Measurements from ENCODE around the gene ASCC3.

ASCC3 gene

GRCh38 chr6:100808638-100809275 lies 72.4 kb downstream of the ASCC3 start:
- no peak for DNase-seq (ENCODE audit: extremely low read depth, low read depth)
- TF ChIP-seq, protein P1, sequence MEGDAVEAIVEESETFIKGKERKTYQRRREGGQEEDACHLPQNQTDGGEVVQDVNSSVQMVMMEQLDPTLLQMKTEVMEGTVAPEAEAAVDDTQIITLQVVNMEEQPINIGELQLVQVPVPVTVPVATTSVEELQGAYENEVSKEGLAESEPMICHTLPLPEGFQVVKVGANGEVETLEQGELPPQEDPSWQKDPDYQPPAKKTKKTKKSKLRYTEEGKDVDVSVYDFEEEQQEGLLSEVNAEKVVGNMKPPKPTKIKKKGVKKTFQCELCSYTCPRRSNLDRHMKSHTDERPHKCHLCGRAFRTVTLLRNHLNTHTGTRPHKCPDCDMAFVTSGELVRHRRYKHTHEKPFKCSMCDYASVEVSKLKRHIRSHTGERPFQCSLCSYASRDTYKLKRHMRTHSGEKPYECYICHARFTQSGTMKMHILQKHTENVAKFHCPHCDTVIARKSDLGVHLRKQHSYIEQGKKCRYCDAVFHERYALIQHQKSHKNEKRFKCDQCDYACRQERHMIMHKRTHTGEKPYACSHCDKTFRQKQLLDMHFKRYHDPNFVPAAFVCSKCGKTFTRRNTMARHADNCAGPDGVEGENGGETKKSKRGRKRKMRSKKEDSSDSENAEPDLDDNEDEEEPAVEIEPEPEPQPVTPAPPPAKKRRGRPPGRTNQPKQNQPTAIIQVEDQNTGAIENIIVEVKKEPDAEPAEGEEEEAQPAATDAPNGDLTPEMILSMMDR (IDR thresholded peaks at IDR 0.05; ENCODE audit: low read depth, low read length) = no peak

DNA sequence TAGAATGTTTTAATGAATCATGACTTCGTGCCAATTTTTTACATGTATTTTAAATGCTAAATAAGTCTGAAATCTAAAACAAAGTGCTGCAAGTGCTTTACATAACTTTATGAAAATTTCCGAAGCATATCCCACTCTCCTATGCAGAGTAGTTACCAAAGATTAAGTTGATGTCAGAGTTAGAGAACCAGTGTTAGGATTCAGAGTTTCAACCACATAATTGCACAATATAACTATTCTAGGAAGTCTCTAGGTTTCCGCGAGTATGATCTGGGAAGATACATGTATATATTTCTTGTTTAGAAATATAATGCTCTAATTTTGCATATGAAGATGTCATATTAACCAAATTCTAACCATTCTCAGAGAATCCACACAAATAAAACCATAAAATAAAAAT lies 74.8 kb downstream of the ASCC3 start:
- TF ChIP-seq, protein P1 (IDR thresholded peaks at IDR 0.05; ENCODE audit: low read depth, low read length) = no peak
- DNase-seq (ENCODE audit: extremely low read depth, low read depth) = no peak

DNA sequence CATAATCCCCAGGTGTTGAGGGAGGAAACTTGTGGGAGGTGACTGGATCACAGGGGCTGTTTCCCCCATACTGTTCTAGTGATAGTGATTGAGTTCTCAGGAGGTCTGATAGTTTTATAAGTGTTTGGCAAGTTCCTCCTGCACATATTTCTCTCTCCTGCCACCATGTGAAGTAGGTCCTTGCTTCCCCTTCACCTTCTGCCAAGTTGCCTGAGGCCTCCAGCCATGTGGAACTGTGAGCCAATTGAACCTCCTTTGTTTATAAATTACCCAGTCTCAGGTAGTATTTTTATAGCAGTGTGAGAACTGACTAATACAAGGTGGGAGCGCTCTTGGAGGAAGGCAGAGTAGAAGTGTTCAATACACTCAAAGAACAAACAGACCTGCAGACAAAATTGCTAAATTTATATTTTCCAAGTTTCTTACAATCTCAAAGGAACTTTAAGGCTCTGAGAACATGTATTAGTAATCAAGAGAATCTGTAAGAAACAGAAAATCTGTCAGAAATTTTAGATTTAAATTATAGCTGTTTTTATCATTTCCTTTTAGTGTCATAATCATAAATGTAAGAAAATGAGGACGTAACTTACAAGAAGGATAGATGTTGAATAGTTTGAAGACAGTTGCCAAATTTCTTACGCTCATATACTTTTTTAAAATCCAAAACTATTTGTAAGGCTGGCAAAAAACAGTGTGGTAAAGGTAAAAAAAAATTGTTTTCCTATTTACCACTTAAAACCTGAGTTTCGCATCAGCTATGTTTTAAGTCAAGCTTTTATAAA lies 77.7 kb downstream of the ASCC3 start:
- TF ChIP-seq, protein P1 (IDR thresholded peaks at IDR 0.05; ENCODE audit: low read depth, low read length) = no peak
- DNase-seq (ENCODE audit: extremely low read depth, low read depth) = no peak

GRCh38 chr6:100801036-100801435 lies 80.1 kb downstream of the ASCC3 start:
- DNase-seq (ENCODE audit: extremely low read depth, low read depth) = no peak
- TF ChIP-seq, protein P1 (IDR thresholded peaks at IDR 0.05; ENCODE audit: low read depth, low read length) = no peak

DNA sequence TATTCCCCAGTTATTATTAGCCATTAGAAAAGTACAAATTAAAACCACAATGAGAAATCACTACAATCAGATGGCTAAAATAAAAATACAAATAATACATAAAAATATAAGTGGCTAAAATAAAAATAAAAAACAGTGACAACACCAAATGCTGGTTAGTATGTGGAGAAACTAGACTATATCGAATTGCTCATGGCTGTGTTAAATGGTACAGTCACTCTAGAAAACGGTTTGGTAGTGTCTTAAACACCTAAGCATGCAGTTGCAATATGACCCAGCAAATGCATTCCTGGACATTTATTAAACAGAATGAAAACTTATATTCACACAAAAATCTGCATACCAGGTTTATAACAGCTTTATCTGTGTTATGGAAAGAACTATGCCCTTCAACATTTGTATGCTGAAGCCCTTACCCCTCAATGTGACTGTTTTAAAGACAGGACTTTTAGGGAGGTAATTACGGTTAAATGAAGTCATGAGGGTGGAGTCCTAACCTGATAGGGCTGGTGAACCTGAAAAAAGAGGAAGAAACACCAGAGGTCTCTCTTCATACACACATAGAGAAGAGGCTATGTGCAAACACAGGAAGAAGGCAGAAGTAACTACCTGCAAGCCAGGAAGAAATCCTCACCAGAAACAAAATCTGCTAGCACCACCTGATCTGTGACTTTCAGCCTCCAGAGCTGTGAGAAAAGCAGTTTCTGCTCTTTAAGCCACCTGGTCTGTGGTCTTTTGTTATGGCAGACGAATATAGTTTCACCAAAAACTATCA lies 84.9 kb downstream of the ASCC3 start:
- TF ChIP-seq, protein P1 (IDR thresholded peaks at IDR 0.05; ENCODE audit: low read depth, low read length) = no peak
- DNase-seq (ENCODE audit: extremely low read depth, low read depth) = no peak

GRCh38 chr6:100790084-100790483 lies 91.0 kb downstream of the ASCC3 start:
- DNase-seq (ENCODE audit: extremely low read depth, low read depth) = no peak
- TF ChIP-seq, protein P1 (IDR thresholded peaks at IDR 0.05; ENCODE audit: low read depth, low read length) = no peak

GRCh38 chr6:100785982-100786381 lies 95.1 kb downstream of the ASCC3 start:
- DNase-seq (ENCODE audit: extremely low read depth, low read depth) = no peak
- TF ChIP-seq, protein P1 (IDR thresholded peaks at IDR 0.05; ENCODE audit: low read depth, low read length) = no peak

Data from AG09319 (cell line).